Osteoblast (primary cell): ENCODE measurements around the gene ENAH. TPM values are rescaled to one million over a fixed set of nuclear protein-coding genes. Genes with fewer than 3 reads are reported as not detected.

Experiments used
- DNase-seq: peaks from one replicate; pipeline ENCODE4 v3.0.0; 2011; ENCODE audit warnings: low spot score, mixed read lengths; ENCODE audit not compliant: insufficient read length; ENCODE audit errors: missing footprints
- H2AFZ ChIP-seq: 2 replicates; pipeline ENCODE4 v1.6.0; 2011; ENCODE audit warnings: mild to moderate bottlenecking, low read length
- H3K27ac ChIP-seq: 2 replicates; pipeline ENCODE4 v1.5.1; 2011; ENCODE audit warnings: mild to moderate bottlenecking, low read depth, low read length, moderate library complexity
- H3K27me3 ChIP-seq: 2 replicates; pipeline ENCODE4 v1.6.0; 2012; ENCODE audit warnings: mild to moderate bottlenecking, control low read depth, inconsistent platforms, low read length, moderate library complexity; ENCODE audit not compliant: insufficient read depth
- H3K36me3 ChIP-seq: 2 replicates; pipeline ENCODE4 v1.5.1; 2011; ENCODE audit warnings: mild to moderate bottlenecking, low read length, control low read depth, moderate library complexity; ENCODE audit not compliant: insufficient read depth
- H3K4me1 ChIP-seq: 2 replicates; pipeline ENCODE4 v1.5.1; 2011; ENCODE audit warnings: mild to moderate bottlenecking, low read length, control low read depth, moderate library complexity; ENCODE audit not compliant: insufficient read depth
- H3K4me2 ChIP-seq: 2 replicates; pipeline ENCODE4 v1.6.0; 2011; ENCODE audit warnings: mild to moderate bottlenecking, low read length; ENCODE audit not compliant: insufficient read depth
- H3K4me3 ChIP-seq: fragments of 200-600 bp; sonication (generic); 3 replicates; pipeline ENCODE4 v1.5.1; 2012; ENCODE audit warnings: mild to moderate bottlenecking, low read length, inconsistent platforms; ENCODE audit not compliant: insufficient read depth
- H3K79me2 ChIP-seq: 2 replicates; pipeline ENCODE4 v1.6.0; 2012; ENCODE audit warnings: mild to moderate bottlenecking, low read length, control low read depth, inconsistent platforms; ENCODE audit not compliant: insufficient read depth
- H3K9me3 ChIP-seq: 2 replicates; pipeline ENCODE4 v1.5.1; 2011; ENCODE audit warnings: low read depth, low read length, control low read depth
- H4K20me1 ChIP-seq: 2 replicates; pipeline ENCODE4 v1.6.0; 2012; ENCODE audit warnings: mild to moderate bottlenecking, low read length, control low read depth; ENCODE audit not compliant: insufficient read depth
- CTCF ChIP-seq: IDR thresholded peaks from 2 replicates; pipeline ENCODE4 v1.5.1; 2011; ENCODE audit warnings: mild to moderate bottlenecking, low read depth, low read length, moderate library complexity; ENCODE audit errors: extremely low read depth
- total RNA-seq: library from RNA; depleted of rRNA; stranded (reverse); fragments of >200 nt; gene quantifications from 2 replicates; pipeline ENCODE4 v1.2.3, GENCODE V29; 2012

ENAH gene
- total RNA-seq, 1 donor: 453 TPM

- no peak for DNase-seq
- H2AFZ ChIP-seq: no peak overlapping the region
- TF ChIP-seq CTCF: no peak
- H3K79me2 ChIP-seq: peaks cover 98% of the 10 kb centered on the region
- no peaks in the 10 kb centered on the region for H3K9me3 ChIP-seq
- no peak overlapping the region for H3K4me2 ChIP-seq
- H3K27ac ChIP-seq: peak overlapping the region; percentile 37
- no peaks in the 10 kb centered on the region for H3K27me3 ChIP-seq
- H4K20me1 ChIP-seq: peaks cover 75% of the 10 kb centered on the region
- peaks cover 14% of the 10 kb centered on the region for H3K4me1 ChIP-seq
- no peak overlapping the region for H3K4me3 ChIP-seq
- peaks cover 6% of the 10 kb centered on the region for H3K36me3 ChIP-seq
These were observed 56.9 kb downstream of the ENAH start for GRCh38 chr1:225595974-225596551.

- Histone ChIP-seq H3K4me3 (no peak overlapping the region), H3K36me3 (peaks cover 6% of the 10 kb centered on the region), H3K79me2 (peaks cover 98% of the 10 kb centered on the region), H3K4me2 (no peak overlapping the region), H3K9me3 (no peaks in the 10 kb centered on the region), H2AFZ (no peak overlapping the region), H4K20me1 (peaks cover 76% of the 10 kb centered on the region), H3K27me3 (no peaks in the 10 kb centered on the region), H3K27ac (no peak overlapping the region), H3K4me1 (peaks cover 14% of the 10 kb centered on the region)
- no peak for TF ChIP-seq CTCF
- DNase-seq: no peak
These were observed 57.5 kb downstream of the ENAH start for GRCh38 chr1:225595452-225595851.

- no peaks in the 10 kb centered on the region for H3K27me3 ChIP-seq
- DNase-seq: no peak
- H3K36me3 ChIP-seq: peaks cover 6% of the 10 kb centered on the region
- H3K79me2 ChIP-seq: peaks cover 98% of the 10 kb centered on the region
- peaks cover 14% of the 10 kb centered on the region for H3K4me1 ChIP-seq
- H2AFZ ChIP-seq: no peak overlapping the region
- no peak overlapping the region for H3K4me3 ChIP-seq
- H3K27ac ChIP-seq: no peak overlapping the region
- peaks cover 70% of the 10 kb centered on the region for H4K20me1 ChIP-seq
- H3K9me3 ChIP-seq: no peaks in the 10 kb centered on the region
- TF ChIP-seq CTCF: no peak
- H3K4me2 ChIP-seq: no peak overlapping the region
These were observed 59.5 kb downstream of the ENAH start for GRCh38 chr1:225593414-225593813.

GRCh38 chr1:225592362-225593025 is 60.4 kb downstream of the ENAH start:
- TF ChIP-seq CTCF: no peak
- H3K27ac ChIP-seq: no peak overlapping the region
- DNase-seq: no peak
- H3K4me3 ChIP-seq: no peak overlapping the region
- no peaks in the 10 kb centered on the region for H3K27me3 ChIP-seq
- peaks cover 98% of the 10 kb centered on the region for H3K79me2 ChIP-seq
- H3K4me2 ChIP-seq: no peak overlapping the region
- no peaks in the 10 kb centered on the region for H3K9me3 ChIP-seq
- H3K4me1 ChIP-seq: peaks cover 9% of the 10 kb centered on the region
- H3K36me3 ChIP-seq: peaks cover 6% of the 10 kb centered on the region
- peaks cover 70% of the 10 kb centered on the region for H4K20me1 ChIP-seq
- H2AFZ ChIP-seq: no peak overlapping the region
